Left ventricle myocardium inferior (tissue), 1 donor: ENCODE results near the gene ZNF518A. TPM values are rescaled to one million over a fixed set of nuclear protein-coding genes. Genes with fewer than 3 reads are reported as not detected.

Experiments
- total RNA-seq: library from RNA; stranded (reverse); fragmentation: NEBNext Ultra II Directional; extraction: Animal tissue kit (Norgen Biotek cat#: 25700); gene quantifications from one replicate; pipeline ENCODE4 v1.2.1, GENCODE V29; 2021
- donor health status: DM: no; HTN: yes; CAD: no; lungs with severe emphysema.

The ZNF518A gene
- total RNA-seq, 1 donor from 2014 or later: 8.7 TPM

Other genes with a start within 250 kb of the ZNF518A start
- gene CC2D2B, start 222.3 kb upstream of the ZNF518A start, total RNA-seq: 0.30 TPM
- 2.4 TPM for gene CCNJ, start 86.7 kb upstream of the ZNF518A start, total RNA-seq
- gene BLNK, start 141.3 kb downstream of the ZNF518A start, total RNA-seq: 1.4 TPM
- not detected for gene DNTT, start 174.1 kb downstream of the ZNF518A start, total RNA-seq
- gene OPALIN, start 228.7 kb downstream of the ZNF518A start, total RNA-seq: not detected